Measurements from ENCODE around the gene MFN2.
A peak's percentile ranks its signal among the peaks of the same experiment; 100 is the strongest.

The MFN2 gene

DNA sequence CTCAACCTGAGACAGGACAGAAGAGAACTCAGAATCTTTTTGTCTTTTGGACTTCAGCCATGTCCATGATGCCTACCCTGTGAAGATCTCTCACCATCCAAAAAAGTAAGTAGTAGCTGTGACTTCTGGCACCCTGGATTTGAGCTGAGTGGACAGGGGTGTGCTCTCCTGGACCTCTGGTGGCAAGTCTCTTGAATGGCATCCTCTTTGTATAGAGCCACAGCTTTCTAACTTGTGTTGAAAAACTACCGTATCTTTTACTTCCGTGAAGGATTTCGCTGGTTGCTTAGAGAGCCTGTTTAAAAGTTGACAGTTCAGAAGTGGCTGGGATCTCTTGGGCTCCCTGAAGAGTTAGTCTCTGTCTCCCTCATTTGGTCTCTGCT, 1.8 kb downstream of the MFN2 start (continued):
- TF ChIP-seq, protein P1, sequence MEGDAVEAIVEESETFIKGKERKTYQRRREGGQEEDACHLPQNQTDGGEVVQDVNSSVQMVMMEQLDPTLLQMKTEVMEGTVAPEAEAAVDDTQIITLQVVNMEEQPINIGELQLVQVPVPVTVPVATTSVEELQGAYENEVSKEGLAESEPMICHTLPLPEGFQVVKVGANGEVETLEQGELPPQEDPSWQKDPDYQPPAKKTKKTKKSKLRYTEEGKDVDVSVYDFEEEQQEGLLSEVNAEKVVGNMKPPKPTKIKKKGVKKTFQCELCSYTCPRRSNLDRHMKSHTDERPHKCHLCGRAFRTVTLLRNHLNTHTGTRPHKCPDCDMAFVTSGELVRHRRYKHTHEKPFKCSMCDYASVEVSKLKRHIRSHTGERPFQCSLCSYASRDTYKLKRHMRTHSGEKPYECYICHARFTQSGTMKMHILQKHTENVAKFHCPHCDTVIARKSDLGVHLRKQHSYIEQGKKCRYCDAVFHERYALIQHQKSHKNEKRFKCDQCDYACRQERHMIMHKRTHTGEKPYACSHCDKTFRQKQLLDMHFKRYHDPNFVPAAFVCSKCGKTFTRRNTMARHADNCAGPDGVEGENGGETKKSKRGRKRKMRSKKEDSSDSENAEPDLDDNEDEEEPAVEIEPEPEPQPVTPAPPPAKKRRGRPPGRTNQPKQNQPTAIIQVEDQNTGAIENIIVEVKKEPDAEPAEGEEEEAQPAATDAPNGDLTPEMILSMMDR (tag by site-specific recombination; IDR thresholded peaks at IDR 0.05), result no peak
- no peak for TF ChIP-seq EGR2 (tag by site-specific recombination; IDR thresholded peaks at IDR 0.05; ENCODE audit: low read depth)
- TF ChIP-seq ZNF16 (tag by site-specific recombination; IDR thresholded peaks at IDR 0.05; ENCODE audit: low read depth), result no peak
- no peak for TF ChIP-seq SALL2 (tag by site-specific recombination; IDR thresholded peaks at IDR 0.05; ENCODE audit: borderline replicate concordance)
- TF ChIP-seq ZFP69B (tag by site-specific recombination; IDR thresholded peaks at IDR 0.05), result no peak
- no peak for TF ChIP-seq ZNF302 (tag by site-specific recombination; IDR thresholded peaks at IDR 0.05; ENCODE audit: low read depth)
- TF ChIP-seq YY2 (tag by site-specific recombination; IDR thresholded peaks at IDR 0.05), result no peak

DNA sequence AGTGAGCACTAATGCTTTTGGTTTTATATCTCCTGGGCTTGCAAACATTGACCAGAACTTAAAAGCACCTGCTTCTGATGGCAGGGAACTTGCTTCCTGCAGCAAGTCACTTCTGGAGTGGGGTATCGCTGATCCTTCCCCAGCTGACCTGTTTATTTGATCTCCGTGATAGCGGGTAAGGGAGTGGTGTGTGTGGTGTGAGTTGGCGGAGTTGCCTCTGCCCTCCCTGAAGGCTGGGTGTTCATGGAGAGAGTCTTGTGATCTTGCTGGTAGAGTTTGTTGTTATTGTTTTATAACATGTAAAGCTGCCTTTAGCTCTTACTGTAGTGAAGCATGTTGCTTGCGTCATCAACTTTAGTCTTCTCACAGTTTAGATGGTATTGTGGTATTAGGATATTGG, 3.9 kb downstream of the MFN2 start:
- Histone ChIP-seq H3K4me3 (ENCODE audit: low read depth, low read length) (no peak overlapping the region), H3K4me1 (ENCODE audit: control insufficient read depth, insufficient read depth, low read length) (0 out of 2 replicates have a peak, but pooled peaks cover 4% of the 10 kb centered on the region), H3K36me3 (ENCODE audit: control insufficient read depth in 2 of 2, insufficient read depth in 1 of 2, low read length in 2 of 2) (peaks cover 14 to 70% of the 10 kb centered on the region in 2 experiments; a peak in 2 of 3 replicates), H3K27ac (ENCODE audit: extremely low read depth, low read depth, low read length) (no peak overlapping the region), H3K9me3 (ENCODE audit: control insufficient read depth, insufficient read depth, low read depth, low read length) (no peaks in the 10 kb centered on the region)
- POLR2A ChIA-PET, result no interaction called here
- CTCF ChIA-PET, result no interaction called here
- TF ChIP-seq ZBTB1 (tag by site-specific recombination; IDR thresholded peaks at IDR 0.05) (no peak), WT1 (tag by site-specific recombination; IDR thresholded peaks at IDR 0.05) (peak; percentile 71)
- TF ChIP-seq, protein P2, sequence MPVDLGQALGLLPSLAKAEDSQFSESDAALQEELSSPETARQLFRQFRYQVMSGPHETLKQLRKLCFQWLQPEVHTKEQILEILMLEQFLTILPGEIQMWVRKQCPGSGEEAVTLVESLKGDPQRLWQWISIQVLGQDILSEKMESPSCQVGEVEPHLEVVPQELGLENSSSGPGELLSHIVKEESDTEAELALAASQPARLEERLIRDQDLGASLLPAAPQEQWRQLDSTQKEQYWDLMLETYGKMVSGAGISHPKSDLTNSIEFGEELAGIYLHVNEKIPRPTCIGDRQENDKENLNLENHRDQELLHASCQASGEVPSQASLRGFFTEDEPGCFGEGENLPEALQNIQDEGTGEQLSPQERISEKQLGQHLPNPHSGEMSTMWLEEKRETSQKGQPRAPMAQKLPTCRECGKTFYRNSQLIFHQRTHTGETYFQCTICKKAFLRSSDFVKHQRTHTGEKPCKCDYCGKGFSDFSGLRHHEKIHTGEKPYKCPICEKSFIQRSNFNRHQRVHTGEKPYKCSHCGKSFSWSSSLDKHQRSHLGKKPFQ (tag by site-specific recombination; IDR thresholded peaks at IDR 0.05), result peak; percentile 76; the same call in 1 of the 2 replicates

DNA sequence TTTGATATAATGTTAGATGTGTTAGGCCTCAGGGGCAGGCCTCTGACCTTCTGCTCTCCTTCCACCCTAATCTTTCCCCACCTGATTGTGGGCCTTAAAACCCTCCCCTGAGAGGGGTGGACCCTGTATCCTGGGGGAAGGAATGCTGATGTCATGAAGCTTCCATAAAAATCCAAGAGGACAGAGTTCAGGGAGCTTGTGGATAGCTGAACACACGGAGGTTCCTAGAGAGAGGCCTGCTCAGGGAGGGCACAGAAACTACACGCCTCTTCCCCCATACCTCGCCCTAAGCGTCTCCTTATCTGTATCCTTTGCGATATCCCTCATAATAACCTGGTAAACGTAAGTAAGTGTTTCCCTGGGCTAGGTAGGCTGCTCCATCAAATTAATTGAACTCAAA, 4.3 kb downstream of the MFN2 start:
- H3K4me1 ChIP-seq (ENCODE audit: control insufficient read depth, insufficient read depth, low read length), result 0 out of 2 replicates have a peak, but pooled peaks cover 1% of the 10 kb centered on the region
- H3K9me3 ChIP-seq (ENCODE audit: control insufficient read depth, insufficient read depth, low read depth, low read length), result no peaks in the 10 kb centered on the region
- no peak overlapping the region for H3K4me3 ChIP-seq (ENCODE audit: low read depth, low read length)
- no peak overlapping the region for H3K27ac ChIP-seq (ENCODE audit: extremely low read depth, low read depth, low read length)
- H3K36me3 ChIP-seq (ENCODE audit: control insufficient read depth in 2 of 2, insufficient read depth in 1 of 2, low read length in 2 of 2), result peaks cover 19 to 75% of the 10 kb centered on the region in 2 experiments; a peak in 2 of 3 replicates
- ChIA-PET POLR2A (interaction anchor here (1.0 to 1.2 kb wide), 2 partner anchors 34 to 76 kb away, joined by 4 read pairs; partner anchors contain the start of gene MIIP), CTCF (no interaction called here)
- TF ChIP-seq, protein P3, sequence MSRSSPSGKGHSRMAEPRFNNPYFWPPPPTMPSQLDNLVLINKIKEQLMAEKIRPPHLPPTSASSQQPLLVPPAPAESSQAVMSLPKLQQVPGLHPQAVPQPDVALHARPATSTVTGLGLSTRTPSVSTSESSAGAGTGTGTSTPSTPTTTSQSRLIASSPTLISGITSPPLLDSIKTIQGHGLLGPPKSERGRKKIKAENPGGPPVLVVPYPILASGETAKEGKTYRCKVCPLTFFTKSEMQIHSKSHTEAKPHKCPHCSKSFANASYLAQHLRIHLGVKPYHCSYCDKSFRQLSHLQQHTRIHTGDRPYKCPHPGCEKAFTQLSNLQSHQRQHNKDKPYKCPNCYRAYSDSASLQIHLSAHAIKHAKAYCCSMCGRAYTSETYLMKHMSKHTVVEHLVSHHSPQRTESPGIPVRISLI (tag by site-specific recombination; IDR thresholded peaks at IDR 0.05), result no peak
- TF ChIP-seq YY1 (tag by site-specific recombination; IDR thresholded peaks at IDR 0.05) (no peak), ZNF311 (tag by site-specific recombination; IDR thresholded peaks at IDR 0.05; ENCODE audit: borderline replicate concordance) (no peak), ZNF555 (tag by site-specific recombination; conservative IDR thresholded peaks at IDR 0.05) (no peak), ZNF423 (tag by site-specific recombination; IDR thresholded peaks at IDR 0.05) (no peak), ZNF302 (tag by site-specific recombination; IDR thresholded peaks at IDR 0.05; ENCODE audit: low read depth) (no peak), ZNF211 (tag by site-specific recombination; IDR thresholded peaks at IDR 0.05; ENCODE audit: low read depth) (no peak), ZNF701 (tag by site-specific recombination; IDR thresholded peaks at IDR 0.05) (no peak), KLF9 (tag by site-specific recombination; IDR thresholded peaks at IDR 0.05; ENCODE audit: low read depth) (no peak), ZSCAN30 (tag by site-specific recombination; IDR thresholded peaks at IDR 0.05) (no peak)
- TF ChIP-seq, protein P4, sequence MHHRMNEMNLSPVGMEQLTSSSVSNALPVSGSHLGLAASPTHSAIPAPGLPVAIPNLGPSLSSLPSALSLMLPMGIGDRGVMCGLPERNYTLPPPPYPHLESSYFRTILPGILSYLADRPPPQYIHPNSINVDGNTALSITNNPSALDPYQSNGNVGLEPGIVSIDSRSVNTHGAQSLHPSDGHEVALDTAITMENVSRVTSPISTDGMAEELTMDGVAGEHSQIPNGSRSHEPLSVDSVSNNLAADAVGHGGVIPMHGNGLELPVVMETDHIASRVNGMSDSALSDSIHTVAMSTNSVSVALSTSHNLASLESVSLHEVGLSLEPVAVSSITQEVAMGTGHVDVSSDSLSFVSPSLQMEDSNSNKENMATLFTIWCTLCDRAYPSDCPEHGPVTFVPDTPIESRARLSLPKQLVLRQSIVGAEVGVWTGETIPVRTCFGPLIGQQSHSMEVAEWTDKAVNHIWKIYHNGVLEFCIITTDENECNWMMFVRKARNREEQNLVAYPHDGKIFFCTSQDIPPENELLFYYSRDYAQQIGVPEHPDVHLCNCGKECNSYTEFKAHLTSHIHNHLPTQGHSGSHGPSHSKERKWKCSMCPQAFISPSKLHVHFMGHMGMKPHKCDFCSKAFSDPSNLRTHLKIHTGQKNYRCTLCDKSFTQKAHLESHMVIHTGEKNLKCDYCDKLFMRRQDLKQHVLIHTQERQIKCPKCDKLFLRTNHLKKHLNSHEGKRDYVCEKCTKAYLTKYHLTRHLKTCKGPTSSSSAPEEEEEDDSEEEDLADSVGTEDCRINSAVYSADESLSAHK (tag by site-specific recombination; IDR thresholded peaks at IDR 0.05), result no peak
- TF ChIP-seq, protein P5, sequence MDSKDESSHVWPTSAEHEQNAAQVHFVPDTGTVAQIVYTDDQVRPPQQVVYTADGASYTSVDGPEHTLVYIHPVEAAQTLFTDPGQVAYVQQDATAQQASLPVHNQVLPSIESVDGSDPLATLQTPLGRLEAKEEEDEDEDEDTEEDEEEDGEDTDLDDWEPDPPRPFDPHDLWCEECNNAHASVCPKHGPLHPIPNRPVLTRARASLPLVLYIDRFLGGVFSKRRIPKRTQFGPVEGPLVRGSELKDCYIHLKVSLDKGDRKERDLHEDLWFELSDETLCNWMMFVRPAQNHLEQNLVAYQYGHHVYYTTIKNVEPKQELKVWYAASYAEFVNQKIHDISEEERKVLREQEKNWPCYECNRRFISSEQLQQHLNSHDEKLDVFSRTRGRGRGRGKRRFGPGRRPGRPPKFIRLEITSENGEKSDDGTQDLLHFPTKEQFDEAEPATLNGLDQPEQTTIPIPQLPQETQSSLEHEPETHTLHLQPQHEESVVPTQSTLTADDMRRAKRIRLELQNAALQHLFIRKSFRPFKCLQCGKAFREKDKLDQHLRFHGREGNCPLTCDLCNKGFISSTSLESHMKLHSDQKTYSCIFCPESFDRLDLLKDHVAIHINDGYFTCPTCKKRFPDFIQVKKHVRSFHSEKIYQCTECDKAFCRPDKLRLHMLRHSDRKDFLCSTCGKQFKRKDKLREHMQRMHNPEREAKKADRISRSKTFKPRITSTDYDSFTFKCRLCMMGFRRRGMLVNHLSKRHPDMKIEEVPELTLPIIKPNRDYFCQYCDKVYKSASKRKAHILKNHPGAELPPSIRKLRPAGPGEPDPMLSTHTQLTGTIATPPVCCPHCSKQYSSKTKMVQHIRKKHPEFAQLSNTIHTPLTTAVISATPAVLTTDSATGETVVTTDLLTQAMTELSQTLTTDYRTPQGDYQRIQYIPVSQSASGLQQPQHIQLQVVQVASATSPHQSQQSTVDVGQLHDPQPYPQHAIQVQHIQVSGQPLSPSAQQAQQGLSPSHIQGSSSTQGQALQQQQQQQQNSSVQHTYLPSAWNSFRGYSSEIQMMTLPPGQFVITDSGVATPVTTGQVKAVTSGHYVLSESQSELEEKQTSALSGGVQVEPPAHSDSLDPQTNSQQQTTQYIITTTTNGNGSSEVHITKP (tag by site-specific recombination; IDR thresholded peaks at IDR 0.05), result no peak
